ENCODE data around the gene TPD52L3. TPM values are rescaled to one million over a fixed set of nuclear protein-coding genes. Genes with fewer than 3 reads are reported as not detected.

The TPD52L3 gene
- total RNA-seq, 2 donors from 2014 or later = 0.42 TPM; not detected in 1

- Histone ChIP-seq H3K36me3 (no peaks in the 10 kb centered on the region), H3K4me3 (no peak overlapping the region), H3K9me3 (no peaks in the 10 kb centered on the region), H3K27me3 (replicated peaks; ENCODE audit: insufficient read depth) (no peaks in the 10 kb centered on the region), H3K27ac (no peak overlapping the region), H3K4me1 (ENCODE audit: control insufficient read depth in 1 of 2, low read depth in 2 of 2) (no peaks in the 10 kb centered on the region)
- no peak for ATAC-seq (ENCODE audit: insufficient number of reproducible peaks, low FRiP score, low read depth)
- DNase-seq (ENCODE audit: low spot score) = no peak
- TF ChIP-seq, protein P1, sequence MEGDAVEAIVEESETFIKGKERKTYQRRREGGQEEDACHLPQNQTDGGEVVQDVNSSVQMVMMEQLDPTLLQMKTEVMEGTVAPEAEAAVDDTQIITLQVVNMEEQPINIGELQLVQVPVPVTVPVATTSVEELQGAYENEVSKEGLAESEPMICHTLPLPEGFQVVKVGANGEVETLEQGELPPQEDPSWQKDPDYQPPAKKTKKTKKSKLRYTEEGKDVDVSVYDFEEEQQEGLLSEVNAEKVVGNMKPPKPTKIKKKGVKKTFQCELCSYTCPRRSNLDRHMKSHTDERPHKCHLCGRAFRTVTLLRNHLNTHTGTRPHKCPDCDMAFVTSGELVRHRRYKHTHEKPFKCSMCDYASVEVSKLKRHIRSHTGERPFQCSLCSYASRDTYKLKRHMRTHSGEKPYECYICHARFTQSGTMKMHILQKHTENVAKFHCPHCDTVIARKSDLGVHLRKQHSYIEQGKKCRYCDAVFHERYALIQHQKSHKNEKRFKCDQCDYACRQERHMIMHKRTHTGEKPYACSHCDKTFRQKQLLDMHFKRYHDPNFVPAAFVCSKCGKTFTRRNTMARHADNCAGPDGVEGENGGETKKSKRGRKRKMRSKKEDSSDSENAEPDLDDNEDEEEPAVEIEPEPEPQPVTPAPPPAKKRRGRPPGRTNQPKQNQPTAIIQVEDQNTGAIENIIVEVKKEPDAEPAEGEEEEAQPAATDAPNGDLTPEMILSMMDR (IDR thresholded peaks at IDR 0.05) = no peak
These were observed 40.7 kb downstream of the TPD52L3 start for GRCh38 chr9:6368831-6369230.

Other genes starting within 250 kb of the TPD52L3 start
- gene IL33, start 112.6 kb upstream of the TPD52L3 start, total RNA-seq = 100 to 1,000 TPM in 1 of 2 donors, 10 to 100 TPM in 1; 69.7 to 160 TPM
- 10 to 100 TPM; 56.9 to 76.0 TPM for gene UHRF2, start 84.8 kb downstream of the TPD52L3 start, total RNA-seq